MM.1S (cell line): ENCODE results near the gene FHDC1.

Experiments used
- DNase-seq: peaks from one replicate; pipeline ENCODE4 v3.0.0-alpha.2; 2015
- H2AFZ ChIP-seq: fragments of 300-600 bp; sonication (generic); 2 replicates; pipeline ENCODE4 v1.6.0; 2016; ENCODE audit warnings: antibody characterized with exemption, low read length
- H3F3A ChIP-seq: fragments of 300-600 bp; sonication (generic); 2 replicates; pipeline ENCODE4 v1.6.1; 2016; ENCODE audit warnings: mild to moderate bottlenecking, antibody characterized with exemption, low read length, moderate library complexity, mixed read lengths; ENCODE audit not compliant: insufficient read depth
- H3K27ac ChIP-seq: fragments of 300-600 bp; sonication (generic); 2 replicates; pipeline ENCODE4 v1.5.1; 2016; ENCODE audit warnings: mild to moderate bottlenecking, low read length
- H3K27me3 ChIP-seq: fragments of 300-600 bp; sonication (generic); replicated peaks from 2 replicates; pipeline ENCODE4 v1.6.0; 2016; ENCODE audit warnings: low read length; ENCODE audit not compliant: insufficient read depth
- H3K36me3 ChIP-seq: fragments of 300-600 bp; sonication (generic); replicated peaks from 2 replicates; pipeline ENCODE4 v1.6.1; 2016; ENCODE audit warnings: mild to moderate bottlenecking, low read length, mixed read lengths; ENCODE audit not compliant: insufficient read depth
- H3K4me1 ChIP-seq: fragments of 300-600 bp; sonication (generic); 2 replicates; pipeline ENCODE4 v1.6.1; 2016; ENCODE audit warnings: low read length, mixed read lengths
- H3K4me2 ChIP-seq: fragments of 300-600 bp; sonication (generic); 2 replicates; pipeline ENCODE4 v1.6.0; 2016; ENCODE audit warnings: low read depth, low read length
- H3K4me3 ChIP-seq: fragments of 300-600 bp; sonication (generic); 2 replicates; pipeline ENCODE4 v1.5.1; 2016; ENCODE audit warnings: low read length, mixed read lengths
- H3K79me2 ChIP-seq: fragments of 300-600 bp; sonication (generic); 2 replicates; pipeline ENCODE4 v1.6.1; 2016; ENCODE audit warnings: mixed run types, low read length, mixed read lengths
- H3K9ac ChIP-seq: fragments of 300-600 bp; sonication (generic); 2 replicates; pipeline ENCODE4 v1.6.1; 2016; ENCODE audit warnings: low read length, mixed read lengths
- H3K9me2 ChIP-seq: fragments of 300-600 bp; sonication (generic); replicated peaks from 2 replicates; pipeline ENCODE4 v1.6.1; 2016; ENCODE audit warnings: mild to moderate bottlenecking, low read length, mixed read lengths; ENCODE audit not compliant: insufficient read depth
- H3K9me3 ChIP-seq: fragments of 300-600 bp; sonication (generic); replicated peaks from 2 replicates; pipeline ENCODE4 v1.6.1; 2016; ENCODE audit warnings: mild to moderate bottlenecking, low read length, mixed read lengths; ENCODE audit not compliant: insufficient read depth
- H4K20me1 ChIP-seq: fragments of 300-600 bp; sonication (generic); 2 replicates; pipeline ENCODE4 v1.6.1; 2016; ENCODE audit warnings: mild to moderate bottlenecking, low read length, moderate library complexity, mixed read lengths; ENCODE audit not compliant: insufficient read depth
- EZH2 ChIP-seq: fragments of 300-600 bp; sonication (generic); optimal IDR thresholded peaks from 2 replicates; pipeline ENCODE3; 2017; ENCODE audit warnings: low read depth, mild to moderate bottlenecking, antibody characterized with exemption, low read length, mixed read lengths
- EZH2phosphoT487 ChIP-seq: fragments of 300-600 bp; sonication (generic); IDR thresholded peaks from 2 replicates; pipeline ENCODE4 v1.6.1; 2018; ENCODE audit warnings: antibody characterized with exemption, low read length
- TF ChIP-seq, protein P1 (sequence below): fragments of 300-600 bp; sonication (generic); IDR thresholded peaks from 2 replicates; pipeline ENCODE4 v1.5.1; 2016; ENCODE audit warnings: antibody characterized with exemption, low read length, mixed read lengths

FHDC1 gene

DNA sequence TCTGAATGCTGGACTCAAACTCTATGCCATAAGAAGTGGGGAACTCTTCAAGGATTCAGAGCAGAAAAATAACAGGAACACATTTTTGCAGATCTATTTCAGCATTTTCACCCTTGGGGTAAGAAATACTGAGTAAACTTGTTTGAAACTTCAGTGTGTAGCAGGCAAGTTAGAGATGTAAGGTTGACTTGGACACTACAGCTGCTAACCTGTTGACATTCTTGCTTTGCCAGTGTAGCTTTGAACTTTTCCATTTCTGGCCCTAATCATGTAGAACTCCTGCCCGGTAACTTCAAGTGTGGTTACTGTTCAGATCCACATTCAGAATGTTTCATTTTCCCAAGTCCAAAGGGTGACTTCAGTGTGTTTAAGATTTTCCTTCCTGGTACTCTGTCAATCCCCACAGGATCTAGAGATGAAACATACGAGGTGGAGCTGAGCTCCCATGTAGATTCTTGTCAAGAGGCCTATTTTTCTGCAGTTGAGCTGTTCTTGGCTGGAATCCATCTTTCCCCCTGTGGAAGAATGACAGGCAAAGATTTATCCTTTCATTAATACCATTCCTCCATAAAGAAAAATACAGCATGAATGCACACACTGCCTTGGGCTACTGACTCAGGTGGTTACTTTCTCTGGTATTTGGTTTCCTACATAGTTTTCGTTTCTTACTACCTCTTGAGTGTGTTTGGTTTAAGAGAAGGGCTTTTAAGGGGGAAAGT, 34.1 kb downstream of the FHDC1 start:
- no peak for DNase-seq
- Histone ChIP-seq H3K27me3 (no peaks in the 10 kb centered on the region), H3K9me3 (no peaks in the 10 kb centered on the region), H3K4me2 (no peak overlapping the region), H3K9me2 (no peaks in the 10 kb centered on the region), H3F3A (no peaks in the 10 kb centered on the region), H3K9ac (no peak overlapping the region), H3K4me3 (no peak overlapping the region), H3K4me1 (no peaks in the 10 kb centered on the region), H3K79me2 (no peaks in the 10 kb centered on the region), H4K20me1 (no peaks in the 10 kb centered on the region), H3K27ac (no peak overlapping the region), H2AFZ (no peak overlapping the region), H3K36me3 (no peaks in the 10 kb centered on the region)
- TF ChIP-seq EZH2phosphoT487 (no peak), EZH2 (no peak)
- TF ChIP-seq, protein P1, sequence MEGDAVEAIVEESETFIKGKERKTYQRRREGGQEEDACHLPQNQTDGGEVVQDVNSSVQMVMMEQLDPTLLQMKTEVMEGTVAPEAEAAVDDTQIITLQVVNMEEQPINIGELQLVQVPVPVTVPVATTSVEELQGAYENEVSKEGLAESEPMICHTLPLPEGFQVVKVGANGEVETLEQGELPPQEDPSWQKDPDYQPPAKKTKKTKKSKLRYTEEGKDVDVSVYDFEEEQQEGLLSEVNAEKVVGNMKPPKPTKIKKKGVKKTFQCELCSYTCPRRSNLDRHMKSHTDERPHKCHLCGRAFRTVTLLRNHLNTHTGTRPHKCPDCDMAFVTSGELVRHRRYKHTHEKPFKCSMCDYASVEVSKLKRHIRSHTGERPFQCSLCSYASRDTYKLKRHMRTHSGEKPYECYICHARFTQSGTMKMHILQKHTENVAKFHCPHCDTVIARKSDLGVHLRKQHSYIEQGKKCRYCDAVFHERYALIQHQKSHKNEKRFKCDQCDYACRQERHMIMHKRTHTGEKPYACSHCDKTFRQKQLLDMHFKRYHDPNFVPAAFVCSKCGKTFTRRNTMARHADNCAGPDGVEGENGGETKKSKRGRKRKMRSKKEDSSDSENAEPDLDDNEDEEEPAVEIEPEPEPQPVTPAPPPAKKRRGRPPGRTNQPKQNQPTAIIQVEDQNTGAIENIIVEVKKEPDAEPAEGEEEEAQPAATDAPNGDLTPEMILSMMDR, result no peak

DNA sequence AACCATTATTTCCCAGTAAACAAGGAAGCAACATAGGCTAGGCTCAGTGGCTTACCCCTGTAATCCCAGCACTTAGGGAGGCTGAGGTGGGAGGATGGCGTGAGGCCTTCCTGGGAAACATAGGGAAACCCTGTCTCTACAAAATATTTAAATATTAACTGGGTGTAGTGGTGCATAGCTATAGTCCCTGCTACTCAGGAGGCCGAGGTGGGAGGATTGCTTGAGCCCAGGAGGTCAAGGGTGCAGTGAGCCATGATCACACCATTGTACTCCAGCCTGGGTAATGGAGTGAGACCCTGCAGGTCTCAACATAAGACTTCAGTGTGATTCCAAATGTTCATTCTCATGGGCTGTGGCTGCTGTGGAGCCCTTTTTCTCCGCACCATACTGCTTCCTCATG, 34.9 kb downstream of the FHDC1 start:
- Histone ChIP-seq H3K4me1 (no peaks in the 10 kb centered on the region), H3K27ac (no peak overlapping the region), H3K9ac (no peak overlapping the region), H2AFZ (no peak overlapping the region), H3F3A (no peaks in the 10 kb centered on the region), H3K27me3 (no peaks in the 10 kb centered on the region), H3K4me2 (no peak overlapping the region), H3K36me3 (no peaks in the 10 kb centered on the region), H3K4me3 (no peak overlapping the region), H4K20me1 (no peaks in the 10 kb centered on the region), H3K79me2 (no peaks in the 10 kb centered on the region), H3K9me3 (no peaks in the 10 kb centered on the region), H3K9me2 (no peaks in the 10 kb centered on the region)
- TF ChIP-seq, protein P1, result no peak
- TF ChIP-seq EZH2 (no peak), EZH2phosphoT487 (no peak)
- no peak for DNase-seq

DNA sequence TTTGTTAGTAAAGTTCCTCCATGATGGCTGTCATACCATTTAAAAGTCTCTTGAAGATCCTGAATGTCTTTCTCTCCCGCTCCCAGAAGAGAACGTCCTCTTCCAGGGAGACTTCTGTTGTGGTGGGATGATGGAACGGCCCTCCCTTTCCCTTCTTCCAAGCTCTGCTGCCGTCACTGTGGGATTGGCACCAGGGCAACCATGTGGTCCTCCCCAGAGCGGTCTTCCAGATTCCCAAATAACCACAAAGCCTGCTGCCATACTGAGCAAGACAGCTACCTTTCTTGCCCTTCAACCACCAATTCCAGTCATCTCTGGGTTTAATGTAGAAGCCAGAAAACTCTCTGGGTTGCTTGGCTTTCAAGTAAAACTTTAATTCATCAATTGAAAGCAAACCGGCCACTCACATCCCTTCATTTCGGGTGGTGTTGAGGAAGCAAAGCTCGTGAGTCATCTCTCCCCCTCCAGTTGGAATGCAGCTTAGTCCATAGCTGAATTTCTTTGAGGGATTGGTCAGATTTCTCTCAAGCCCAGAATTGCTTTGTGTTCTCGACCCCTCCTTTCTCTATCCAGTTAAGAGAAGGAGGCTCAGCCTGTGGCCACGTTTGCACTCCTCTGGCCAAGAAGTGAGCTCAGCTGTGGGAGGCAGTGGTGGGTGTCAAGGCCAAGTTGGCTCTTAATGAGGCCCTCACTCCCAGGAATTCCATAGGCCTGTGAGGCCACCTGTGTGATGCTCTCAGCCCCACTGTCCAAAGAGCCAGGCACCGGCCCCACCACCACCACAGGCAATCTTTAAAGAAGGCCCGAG, 36.9 kb downstream of the FHDC1 start:
- no peaks in the 10 kb centered on the region for H3K79me2 ChIP-seq
- no peak overlapping the region for H3K4me3 ChIP-seq
- no peaks in the 10 kb centered on the region for H3K27me3 ChIP-seq
- H3K4me2 ChIP-seq, result no peak overlapping the region
- no peak overlapping the region for H2AFZ ChIP-seq
- H4K20me1 ChIP-seq, result no peaks in the 10 kb centered on the region
- DNase-seq, result no peak
- H3F3A ChIP-seq, result no peaks in the 10 kb centered on the region
- H3K27ac ChIP-seq, result no peak overlapping the region
- no peaks in the 10 kb centered on the region for H3K36me3 ChIP-seq
- no peaks in the 10 kb centered on the region for H3K4me1 ChIP-seq
- H3K9ac ChIP-seq, result no peak overlapping the region
- no peak for TF ChIP-seq EZH2phosphoT487
- TF ChIP-seq, protein P1, result no peak
- TF ChIP-seq EZH2, result no peak
- H3K9me2 ChIP-seq, result no peaks in the 10 kb centered on the region
- no peaks in the 10 kb centered on the region for H3K9me3 ChIP-seq
